NCI-H2196 treated with DMSO at 0.1 percent for 48 hours (cell line): ENCODE results near the gene PHYH.
"Not testable (repeated sequence)": the region's sequence is repeated elsewhere in the genome, so short reads cannot be mapped to it uniquely, and the experiment has no call there.

Source experiments
- DNase-seq: peaks from one replicate; lab custom pipeline; 2025; ENCODE audit not compliant: unreplicated experiment; lab: John Stamatoyannopoulos, UW

Gene PHYH

GRCh38 chr10:13272164-13272571 lies 27.7 kb downstream of the PHYH start:
- peak; percentile 25 for DNase-seq

GRCh38 chr10:13271552-13272163 lies 28.2 kb downstream of the PHYH start:
- peak; percentile 14 for DNase-seq

- no peak for DNase-seq
These were observed 28.9 kb downstream of the PHYH start for GRCh38 chr10:13270877-13271551.

GRCh38 chr10:13268841-13269240 lies 31.0 kb downstream of the PHYH start:
- DNase-seq = no peak

- DNase-seq = no peak
These were observed 31.6 kb downstream of the PHYH start for GRCh38 chr10:13268310-13268709.

- DNase-seq = no peak
These were observed 36.3 kb downstream of the PHYH start for GRCh38 chr10:13263591-13263990.

- DNase-seq = no peak
These were observed 37.4 kb downstream of the PHYH start for GRCh38 chr10:13262433-13262832.

GRCh38 chr10:13257621-13258140 lies 42.2 kb downstream of the PHYH start:
- DNase-seq = no peak

- no peak for DNase-seq
These were observed 43.2 kb downstream of the PHYH start for GRCh38 chr10:13256627-13257026.

- no peak for DNase-seq
These were observed 46.1 kb downstream of the PHYH start for GRCh38 chr10:13253726-13254125.

- no peak for DNase-seq
These were observed 52.1 kb downstream of the PHYH start for GRCh38 chr10:13247784-13248183.

GRCh38 chr10:13247246-13247645 lies 52.6 kb downstream of the PHYH start:
- DNase-seq = no peak

- DNase-seq = not testable (repeated sequence)
These were observed 57.6 kb downstream of the PHYH start for GRCh38 chr10:13242260-13242659.

GRCh38 chr10:13241613-13242012 lies 58.3 kb downstream of the PHYH start:
- DNase-seq = no peak

GRCh38 chr10:13239923-13240322 lies 59.9 kb downstream of the PHYH start:
- DNase-seq = no peak

- no peak for DNase-seq
These were observed 61.4 kb downstream of the PHYH start for GRCh38 chr10:13238271-13239077.

- no peak for DNase-seq
These were observed 63.2 kb downstream of the PHYH start for GRCh38 chr10:13236638-13237037.

- DNase-seq = not testable (repeated sequence)
These were observed 65.1 kb downstream of the PHYH start for GRCh38 chr10:13234736-13235135.

GRCh38 chr10:13234172-13234571 lies 65.7 kb downstream of the PHYH start, which contains the start of gene UCMA:
Gene UCMA (minus strand): TSS chr10:13234374. CDS start chr10:13234258, 116 bp downstream.
- DNase-seq = no peak

GRCh38 chr10:13233358-13233757 lies 66.5 kb downstream of the PHYH start:
- DNase-seq = no peak

GRCh38 chr10:13231808-13232207 lies 68.1 kb downstream of the PHYH start:
- no peak for DNase-seq

GRCh38 chr10:13231190-13231589 lies 68.7 kb downstream of the PHYH start:
- DNase-seq = no peak
